Stomach (tissue), 9 donors: ENCODE results near the gene ADGRL2. TPM values are rescaled to one million over a fixed set of nuclear protein-coding genes. Genes with fewer than 3 reads are reported as not detected.

Experiments used
- DNase-seq, 2 donors: peaks; one replicate each; pipeline versions ENCODE4 v3.0.0 to v3.0.0-alpha.2; 2013 to 2019
- H3K27ac ChIP-seq, 5 donors: fragments of 200-600 bp in 4 of 5; sonication (generic) in 4 of 5; one replicate each; pipeline ENCODE4 v1.5.1; 2013 to 2019; ENCODE audit warnings: mild to moderate bottlenecking in 1 of 5, moderate library complexity in 1 of 5
- H3K27me3 ChIP-seq, 3 donors: fragments of 200-600 bp; sonication (generic); one replicate each; pipeline ENCODE4 v1.5.1; 2017 to 2019; ENCODE audit warnings: mixed run types in 1 of 3
- H3K36me3 ChIP-seq, 4 donors: fragments of 200-600 bp; sonication (generic); 1 replicate in 3 of 4; 2 replicates in 1 of 4; pipeline ENCODE4 v1.5.1; 2016 to 2019
- H3K4me1 ChIP-seq, 4 donors: fragments of 200-600 bp; sonication (generic); one replicate each; pipeline ENCODE4 v1.5.1; 2016 to 2019
- H3K4me3 ChIP-seq, 4 donors: fragments of 200-600 bp; sonication (generic) in 3 of 4; one replicate each; pipeline ENCODE4 v1.5.1; 2016 to 2019; ENCODE audit warnings: mild to moderate bottlenecking in 1 of 4
- H3K9me3 ChIP-seq, 4 donors: fragments of 200-600 bp; sonication (generic); one replicate each; pipeline ENCODE4 v1.5.1; 2016 to 2019
- CTCF ChIP-seq, 7 experiments: fragments of 450-650 bp in 4 of 7; fragments of 200-600 bp in 3 of 7; sonication (generic) in 3 of 7; IDR thresholded peaks; one replicate each; pipeline ENCODE4 v1.5.1; 2016 to 2019; ENCODE audit warnings: antibody characterized with exemption in 7 of 7, control low read depth in 2 of 7, mild to moderate bottlenecking in 1 of 7
- EP300 ChIP-seq: sonication (generic); formaldehyde crosslinking; IDR thresholded peaks from one replicate; pipeline ENCODE4 v1.6.1; 2017; ENCODE audit warnings: antibody characterized with exemption
- POLR2A ChIP-seq, 4 donors: fragments of 450-650 bp; IDR thresholded peaks; one replicate each; pipeline ENCODE4 v1.6.1; 2016; ENCODE audit warnings: antibody characterized with exemption in 4 of 4, control low read depth in 2 of 4, mild to moderate bottlenecking in 1 of 4, moderate library complexity in 1 of 4
- POLR2AphosphoS5 ChIP-seq, 3 donors: sonication (generic); formaldehyde crosslinking; IDR thresholded peaks; one replicate each; pipeline ENCODE4 v1.6.1; 2016; ENCODE audit warnings: antibody characterized with exemption in 3 of 3
- WGBS, 5 donors: extraction: QIAGEN DNeasy Blood & Tissue Kit in 3 of 5; methylation state at CpG; one replicate each; pipeline versions ENCODE4 v1.1.5 to v1.1.7; 2013 to 2018; 5-methylcytosine and 5-hydroxymethylcytosine counted together
- intact Hi-C: fragments of 100-400 bp; cut with DNase I; formaldehyde crosslinking; loops from one replicate; pipeline ENCODE4 v1.15.1; 2023; ENCODE audit warnings: low total_unique reads
- polyA plus RNA-seq, 3 donors: library from polyadenylated mRNA; stranded (reverse); fragments of 200-250 nt; gene quantifications; one replicate each; pipeline ENCODE4 v1.2.3, GENCODE V29; 2013
- total RNA-seq, 5 donors: library from RNA; depleted of rRNA; stranded (reverse); fragments of >200 nt; gene quantifications; one replicate each; pipeline versions ENCODE4 v1.1.0 to v1.2.3, GENCODE V29; 2014 to 2016
- donor health status: healthy with polysubstance abuse.
- donor health status: Bipolar disorder and iron deficiency.
- donor health status: healthy.

Gene ADGRL2
- total and polyA plus RNA-seq, 8 donors, result 13.0 to 173 (median 23.7) TPM

- Histone ChIP-seq H3K9me3 (no peaks in the 10 kb centered on the region), H3K4me3 (no peak overlapping the region), H3K27ac (no peak overlapping the region), H3K27me3 (no peaks in the 10 kb centered on the region), H3K36me3 (no peaks in the 10 kb centered on the region), H3K4me1 (peaks cover 0 to 26% (median 9%) of the 10 kb centered on the region in 4 donors)
- 29 to 63% (median 49%) methylated on average over 2 of the region's 2 CpGs for WGBS, 5 donors
- TF ChIP-seq EP300, result no peak
- TF ChIP-seq CTCF (IDR thresholded peaks at IDR 0.05), result no peak
- no peak for TF ChIP-seq POLR2A (IDR thresholded peaks at IDR 0.05)
- TF ChIP-seq POLR2AphosphoS5 (IDR thresholded peaks at IDR 0.05), result no peak
- intact Hi-C loops, result no loop called here
- DNase-seq, result peak in 1 of 2 donors; percentile 26
Observed at GRCh38 chr1:81936853-81937252, 136.1 kb downstream of the ADGRL2 start.

GRCh38 chr1:81937791-81938450 lies 137.2 kb downstream of the ADGRL2 start:
- peak overlapping the region in 1 of 5 donors; percentile 9 for H3K27ac ChIP-seq
- WGBS, 5 donors, result 83 to 91% (median 87%) methylated on average over 2 of the region's 2 CpGs
- no peak overlapping the region for H3K4me3 ChIP-seq
- intact Hi-C loops, result no loop called here
- H3K4me1 ChIP-seq, result peaks cover 0 to 30% (median 9%) of the 10 kb centered on the region in 4 donors
- peak in 1 of 2 donors; percentile 34 for DNase-seq
- no peaks in the 10 kb centered on the region for H3K36me3 ChIP-seq
- no peaks in the 10 kb centered on the region for H3K9me3 ChIP-seq
- no peak for TF ChIP-seq POLR2AphosphoS5 (IDR thresholded peaks at IDR 0.05)
- TF ChIP-seq EP300, result no peak
- TF ChIP-seq POLR2A (IDR thresholded peaks at IDR 0.05), result no peak
- no peak for TF ChIP-seq CTCF (IDR thresholded peaks at IDR 0.05)
- H3K27me3 ChIP-seq, result no peaks in the 10 kb centered on the region

GRCh38 chr1:81948495-81948894 lies 147.8 kb downstream of the ADGRL2 start:
- intact Hi-C loops, result no loop called here
- 63 to 77% (median 67%) methylated on average over 2 of the region's 2 CpGs for WGBS, 5 donors

GRCh38 chr1:81949421-81949820 lies 148.7 kb downstream of the ADGRL2 start:
- intact Hi-C loops, result no loop called here
- Histone ChIP-seq H3K36me3 (peaks cover 0 to 13% (median 2%) of the 10 kb centered on the region in 4 donors), H3K27ac (no peak overlapping the region), H3K9me3 (no peaks in the 10 kb centered on the region), H3K4me1 (peaks cover 0 to 14% (median 7%) of the 10 kb centered on the region in 4 donors), H3K4me3 (no peak overlapping the region), H3K27me3 (no peaks in the 10 kb centered on the region)
- no peak for DNase-seq
- TF ChIP-seq EP300 (no peak), POLR2A (IDR thresholded peaks at IDR 0.05) (no peak), POLR2AphosphoS5 (IDR thresholded peaks at IDR 0.05) (no peak), CTCF (IDR thresholded peaks at IDR 0.05) (no peak)
- 70 to 88% (median 78%) methylated on average over 4 of the region's 4 CpGs for WGBS, 5 donors

More at GRCh38 chr1:81948495-81948894, 147.8 kb downstream of the ADGRL2 start:
- H3K9me3 ChIP-seq, result no peaks in the 10 kb centered on the region
- H3K4me1 ChIP-seq, result peaks cover 0 to 14% (median 7%) of the 10 kb centered on the region in 4 donors
- TF ChIP-seq POLR2AphosphoS5 (IDR thresholded peaks at IDR 0.05) (no peak), CTCF (IDR thresholded peaks at IDR 0.05) (no peak), EP300 (no peak), POLR2A (IDR thresholded peaks at IDR 0.05) (no peak)
- H3K4me3 ChIP-seq, result no peak overlapping the region
- no peaks in the 10 kb centered on the region for H3K27me3 ChIP-seq
- no peak for DNase-seq
- H3K27ac ChIP-seq, result no peak overlapping the region
- peaks cover 0 to 12% (median 2%) of the 10 kb centered on the region in 4 donors for H3K36me3 ChIP-seq
